ENCODE results near the gene CABYR. TPM values are rescaled to one million over a fixed set of nuclear protein-coding genes. Genes with fewer than 3 reads are reported as not detected.

Gene CABYR
- total RNA-seq, 1 experiment from 2014 or later, result 19.3 TPM

- TF ChIP-seq AR (CRISPR knock-in tag; IDR thresholded peaks at IDR 0.05), result no peak
- TF ChIP-seq E2F5 (CRISPR knock-in tag; IDR thresholded peaks at IDR 0.05), result no peak
- no peak for TF ChIP-seq ZNF232 (CRISPR knock-in tag; IDR thresholded peaks at IDR 0.05)
- no peak for TF ChIP-seq ZNF219 (CRISPR knock-in tag; IDR thresholded peaks at IDR 0.05; ENCODE audit: borderline replicate concordance)
These were observed 42.9 kb downstream of the CABYR start (continued) for GRCh38 chr18:24181806-24182205.

GRCh38 chr18:24185805-24186204 lies 46.9 kb downstream of the CABYR start:
- no peaks in the 10 kb centered on the region for H3K9me3 Mint-ChIP-seq
- H3K36me3 Mint-ChIP-seq, result peaks cover 4% of the 10 kb centered on the region; the same call in 1 of the 2 replicates
- ATAC-seq, result no peak
- H3K27me3 Mint-ChIP-seq (ENCODE audit: low read depth), result no peaks in the 10 kb centered on the region
- TF ChIP-seq E2F5 (CRISPR knock-in tag; IDR thresholded peaks at IDR 0.05) (no peak), ZNF532 (CRISPR knock-in tag; IDR thresholded peaks at IDR 0.05; ENCODE audit: borderline replicate concordance) (no peak), ZNF219 (CRISPR knock-in tag; IDR thresholded peaks at IDR 0.05; ENCODE audit: borderline replicate concordance) (no peak), ESRRA (CRISPR knock-in tag; IDR thresholded peaks at IDR 0.05; ENCODE audit: borderline replicate concordance) (no peak), ZNF671 (CRISPR knock-in tag; IDR thresholded peaks at IDR 0.05) (no peak), ZNF138 (CRISPR knock-in tag; conservative IDR thresholded peaks at IDR 0.05) (no peak), NFATC4 (CRISPR knock-in tag; IDR thresholded peaks at IDR 0.05) (no peak), EMX1 (CRISPR knock-in tag; IDR thresholded peaks at IDR 0.05) (no peak), CBFB (CRISPR knock-in tag; IDR thresholded peaks at IDR 0.05; ENCODE audit: low read depth) (no peak), E2F4 (CRISPR knock-in tag; IDR thresholded peaks at IDR 0.05; ENCODE audit: borderline replicate concordance, low read depth) (no peak), PRDM15 (CRISPR knock-in tag; IDR thresholded peaks at IDR 0.05) (no peak), MAX (CRISPR knock-in tag; IDR thresholded peaks at IDR 0.05) (no peak), NFYB (CRISPR knock-in tag; conservative IDR thresholded peaks at IDR 0.05; ENCODE audit: low read depth) (no peak), NR3C1 (CRISPR knock-in tag; conservative IDR thresholded peaks at IDR 0.05; ENCODE audit: low read depth) (no peak), MYBL2 (CRISPR knock-in tag; IDR thresholded peaks at IDR 0.05) (no peak), USF2 (CRISPR knock-in tag; IDR thresholded peaks at IDR 0.05) (no peak), RELA (CRISPR knock-in tag; IDR thresholded peaks at IDR 0.05; ENCODE audit: borderline replicate concordance) (no peak), ZMAT4 (CRISPR knock-in tag; IDR thresholded peaks at IDR 0.05) (no peak)
- POLR2A ChIA-PET, result no interaction called here
- no peak overlapping the region for H3K4me3 Mint-ChIP-seq
- peaks cover 30% of the 10 kb centered on the region for H3K4me1 Mint-ChIP-seq
- DNase-seq (ENCODE audit: low spot score), result no peak
- CTCF ChIA-PET, result interaction anchor here (2.0 kb wide), 1 partner anchor 9 kb away, joined by 15 read pairs; no protein-coding TSS in a partner anchor
- no peak overlapping the region for H3K27ac Mint-ChIP-seq
